HepG2 (cell line): ENCODE measurements around the gene CCNG1. TPM values are rescaled to one million over a fixed set of nuclear protein-coding genes. Genes with fewer than 3 reads are reported as not detected.

Source experiments
- FOXA3 ChIP-seq: IDR thresholded peaks from 2 replicates; pipeline ENCODE4 v1.6.1; 2016; ENCODE audit warnings: missing genetic modification reagents, missing compliant biosample characterization
- JARID2 ChIP-seq: sonication (generic); formaldehyde crosslinking; IDR thresholded peaks from 2 replicates; pipeline ENCODE4 v1.8.1; 2023; ENCODE audit warnings: missing genetic modification reagents, inconsistent platforms; ENCODE audit not compliant: insufficient replicate concordance
- JUND ChIP-seq: sonication (generic); formaldehyde crosslinking; IDR thresholded peaks from 2 replicates; pipeline ENCODE4 v1.8.0; 2022; ENCODE audit warnings: mild to moderate bottlenecking, missing genetic modification reagents
- KLF15 ChIP-seq: sonication (generic); formaldehyde crosslinking; IDR thresholded peaks from 2 replicates; pipeline ENCODE4 v1.8.1; 2023; ENCODE audit warnings: borderline replicate concordance, mild to moderate bottlenecking, inconsistent platforms, missing genetic modification reagents, mixed read lengths
- PHF5A ChIP-seq: IDR thresholded peaks from one replicate; pipeline ENCODE4 v1.6.1; 2018; ENCODE audit warnings: low read depth, missing genetic modification reagents; ENCODE audit not compliant: unreplicated experiment
- ZMAT3 ChIP-seq: sonication (generic); formaldehyde crosslinking; conservative IDR thresholded peaks from 2 replicates; pipeline ENCODE4 v1.7.0; 2021; ENCODE audit warnings: missing genetic modification reagents
- ZNF225 ChIP-seq: sonication (generic); formaldehyde crosslinking; IDR thresholded peaks from 2 replicates; pipeline ENCODE4 v1.4.0; 2020; ENCODE audit warnings: mild to moderate bottlenecking, missing genetic modification reagents
- ZNF563 ChIP-seq: sonication (generic); formaldehyde crosslinking; IDR thresholded peaks from 2 replicates; pipeline ENCODE4 v1.8.0; 2022; ENCODE audit warnings: mild to moderate bottlenecking, moderate library complexity, missing genetic modification reagents
- ZNF619 ChIP-seq: sonication (generic); formaldehyde crosslinking; IDR thresholded peaks from 2 replicates; pipeline ENCODE4 v1.4.0; 2020; ENCODE audit warnings: mild to moderate bottlenecking, missing genetic modification reagents
- ZNF747 ChIP-seq: sonication (generic); formaldehyde crosslinking; IDR thresholded peaks from 2 replicates; pipeline ENCODE4 v1.8.1; 2023; ENCODE audit warnings: missing genetic modification reagents, mild to moderate bottlenecking, borderline replicate concordance
- polyA plus RNA-seq, 8 experiments: library from polyadenylated mRNA; depleted of rRNA in 3 of 8; stranded (reverse) in 7 of 8; unstranded in 1 of 8; fragments of >200 nt; fragmentation: Illumina TruSeq in 4 of 8; extraction: Trizol in 4 of 8; gene quantifications; 2 replicates each; pipeline versions ENCODE4 v1.2.1 to v1.2.3, GENCODE V29; 2011 to 2016; ENCODE audit warnings: low read depth in 4 of 8, missing spikeins in 1 of 8, mixed read lengths in 1 of 8; ENCODE audit not compliant: insufficient read depth in 1 of 8
- total RNA-seq, 5 experiments: library from RNA; depleted of rRNA; stranded (reverse); fragments of >200 nt; fragmentation: Illumina TruSeq; extraction: Trizol; gene quantifications; 2 replicates each; pipeline ENCODE4 v1.2.3, GENCODE V29; 2016; ENCODE audit warnings: low read depth in 1 of 5
- TF ChIP-seq, protein P1 (sequence below): IDR thresholded peaks from 2 replicates; pipeline ENCODE4 v1.6.1; 2016
- TF ChIP-seq, protein P2 (sequence below): sonication (generic); formaldehyde crosslinking; IDR thresholded peaks from 2 replicates; pipeline ENCODE4 v1.4.0; 2020; ENCODE audit warnings: missing genetic modification reagents, borderline replicate concordance
- TF ChIP-seq, protein P3 (sequence below): sonication (generic); formaldehyde crosslinking; IDR thresholded peaks from 2 replicates; pipeline ENCODE4 v1.5.0; 2020; ENCODE audit warnings: mild to moderate bottlenecking, missing genetic modification reagents, borderline replicate concordance
- TF ChIP-seq, protein P4 (sequence below): sonication (generic); formaldehyde crosslinking; IDR thresholded peaks from 2 replicates; pipeline ENCODE4 v1.5.0; 2020; ENCODE audit warnings: mild to moderate bottlenecking, missing genetic modification reagents, moderate library complexity
- TF ChIP-seq, protein P5 (sequence below): sonication (generic); formaldehyde crosslinking; IDR thresholded peaks from 2 replicates; pipeline ENCODE4 v1.5.0; 2020; ENCODE audit warnings: missing genetic modification reagents
- TF ChIP-seq, protein P6 (sequence below): sonication (generic); formaldehyde crosslinking; IDR thresholded peaks from 2 replicates; pipeline ENCODE4 v1.4.0; 2020; ENCODE audit warnings: missing genetic modification reagents, borderline replicate concordance

Gene CCNG1
- total and polyA plus RNA-seq, 2 of the 13 experiments (the other 11 are each of a cell fraction or from before 2014, with no cell fraction given) = 181 to 353 TPM

DNA sequence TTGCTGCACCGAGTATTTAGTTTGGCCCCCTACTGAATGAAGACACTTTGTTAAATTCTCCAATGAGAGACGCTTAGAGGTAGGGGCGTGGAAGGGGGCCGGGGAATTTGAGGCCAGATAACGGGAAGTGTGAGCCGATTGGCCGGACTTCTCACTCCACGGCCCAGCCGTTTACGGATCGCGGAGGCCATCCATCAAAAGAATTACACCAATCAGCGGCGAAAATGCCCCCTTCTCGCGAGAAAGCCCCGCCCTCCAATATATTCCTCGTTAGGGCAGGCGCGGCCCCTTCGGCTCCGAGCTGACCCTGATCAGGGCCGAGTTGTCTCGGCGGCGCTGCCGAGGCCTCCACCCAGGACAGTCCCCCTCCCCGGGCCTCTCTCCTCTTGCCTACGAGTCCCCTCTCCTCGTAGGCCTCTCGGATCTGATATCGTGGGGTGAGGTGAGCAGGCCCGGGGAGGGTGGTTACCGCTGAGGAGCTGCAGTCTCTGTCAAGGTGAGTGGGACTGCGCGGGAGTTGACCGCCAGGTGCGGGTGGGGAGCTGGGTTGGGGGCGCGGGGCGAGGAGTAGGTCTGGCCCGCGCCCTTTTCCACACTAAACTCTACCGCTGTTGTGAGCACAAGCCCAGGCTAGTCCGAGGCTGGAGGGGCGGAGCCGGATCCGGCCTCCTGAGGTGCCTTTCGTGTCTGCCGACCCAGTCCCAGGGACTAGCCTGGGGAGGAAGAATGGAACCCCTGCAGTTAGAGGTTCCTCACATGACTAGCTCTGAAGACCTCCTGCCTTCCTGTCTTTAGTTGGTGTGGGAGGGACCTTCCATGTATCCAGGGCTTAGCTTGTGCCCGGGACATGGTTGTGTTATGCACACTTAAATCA, at the start of gene CCNG1 (continued):
- TF ChIP-seq, protein P1, sequence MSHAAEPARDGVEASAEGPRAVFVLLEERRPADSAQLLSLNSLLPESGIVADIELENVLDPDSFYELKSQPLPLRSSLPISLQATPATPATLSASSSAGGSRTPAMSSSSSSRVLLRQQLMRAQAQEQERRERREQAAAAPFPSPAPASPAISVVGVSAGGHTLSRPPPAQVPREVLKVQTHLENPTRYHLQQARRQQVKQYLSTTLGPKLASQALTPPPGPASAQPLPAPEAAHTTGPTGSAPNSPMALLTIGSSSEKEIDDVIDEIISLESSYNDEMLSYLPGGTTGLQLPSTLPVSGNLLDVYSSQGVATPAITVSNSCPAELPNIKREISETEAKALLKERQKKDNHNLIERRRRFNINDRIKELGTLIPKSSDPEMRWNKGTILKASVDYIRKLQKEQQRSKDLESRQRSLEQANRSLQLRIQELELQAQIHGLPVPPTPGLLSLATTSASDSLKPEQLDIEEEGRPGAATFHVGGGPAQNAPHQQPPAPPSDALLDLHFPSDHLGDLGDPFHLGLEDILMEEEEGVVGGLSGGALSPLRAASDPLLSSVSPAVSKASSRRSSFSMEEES = no peak
- TF ChIP-seq, protein P2, sequence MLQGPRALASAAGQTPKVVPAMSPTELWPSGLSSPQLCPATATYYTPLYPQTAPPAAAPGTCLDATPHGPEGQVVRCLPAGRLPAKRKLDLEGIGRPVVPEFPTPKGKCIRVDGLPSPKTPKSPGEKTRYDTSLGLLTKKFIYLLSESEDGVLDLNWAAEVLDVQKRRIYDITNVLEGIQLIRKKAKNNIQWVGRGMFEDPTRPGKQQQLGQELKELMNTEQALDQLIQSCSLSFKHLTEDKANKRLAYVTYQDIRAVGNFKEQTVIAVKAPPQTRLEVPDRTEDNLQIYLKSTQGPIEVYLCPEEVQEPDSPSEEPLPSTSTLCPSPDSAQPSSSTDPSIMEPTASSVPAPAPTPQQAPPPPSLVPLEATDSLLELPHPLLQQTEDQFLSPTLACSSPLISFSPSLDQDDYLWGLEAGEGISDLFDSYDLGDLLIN (CRISPR knock-in tag) = no peak
- no peak for TF ChIP-seq PHF5A
- TF ChIP-seq, protein P3, sequence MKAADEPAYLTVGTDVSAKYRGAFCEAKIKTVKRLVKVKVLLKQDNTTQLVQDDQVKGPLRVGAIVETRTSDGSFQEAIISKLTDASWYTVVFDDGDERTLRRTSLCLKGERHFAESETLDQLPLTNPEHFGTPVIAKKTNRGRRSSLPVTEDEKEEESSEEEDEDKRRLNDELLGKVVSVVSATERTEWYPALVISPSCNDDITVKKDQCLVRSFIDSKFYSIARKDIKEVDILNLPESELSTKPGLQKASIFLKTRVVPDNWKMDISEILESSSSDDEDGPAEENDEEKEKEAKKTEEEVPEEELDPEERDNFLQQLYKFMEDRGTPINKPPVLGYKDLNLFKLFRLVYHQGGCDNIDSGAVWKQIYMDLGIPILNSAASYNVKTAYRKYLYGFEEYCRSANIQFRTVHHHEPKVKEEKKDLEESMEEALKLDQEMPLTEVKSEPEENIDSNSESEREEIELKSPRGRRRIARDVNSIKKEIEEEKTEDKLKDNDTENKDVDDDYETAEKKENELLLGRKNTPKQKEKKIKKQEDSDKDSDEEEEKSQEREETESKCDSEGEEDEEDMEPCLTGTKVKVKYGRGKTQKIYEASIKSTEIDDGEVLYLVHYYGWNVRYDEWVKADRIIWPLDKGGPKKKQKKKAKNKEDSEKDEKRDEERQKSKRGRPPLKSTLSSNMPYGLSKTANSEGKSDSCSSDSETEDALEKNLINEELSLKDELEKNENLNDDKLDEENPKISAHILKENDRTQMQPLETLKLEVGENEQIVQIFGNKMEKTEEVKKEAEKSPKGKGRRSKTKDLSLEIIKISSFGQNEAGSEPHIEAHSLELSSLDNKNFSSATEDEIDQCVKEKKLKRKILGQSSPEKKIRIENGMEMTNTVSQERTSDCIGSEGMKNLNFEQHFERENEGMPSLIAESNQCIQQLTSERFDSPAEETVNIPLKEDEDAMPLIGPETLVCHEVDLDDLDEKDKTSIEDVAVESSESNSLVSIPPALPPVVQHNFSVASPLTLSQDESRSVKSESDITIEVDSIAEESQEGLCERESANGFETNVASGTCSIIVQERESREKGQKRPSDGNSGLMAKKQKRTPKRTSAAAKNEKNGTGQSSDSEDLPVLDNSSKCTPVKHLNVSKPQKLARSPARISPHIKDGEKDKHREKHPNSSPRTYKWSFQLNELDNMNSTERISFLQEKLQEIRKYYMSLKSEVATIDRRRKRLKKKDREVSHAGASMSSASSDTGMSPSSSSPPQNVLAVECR = peak; percentile 81
- TF ChIP-seq FOXA3 (CRISPR knock-in tag) = no peak
- TF ChIP-seq ZNF225 (CRISPR knock-in tag) = no peak
- TF ChIP-seq, protein P4, sequence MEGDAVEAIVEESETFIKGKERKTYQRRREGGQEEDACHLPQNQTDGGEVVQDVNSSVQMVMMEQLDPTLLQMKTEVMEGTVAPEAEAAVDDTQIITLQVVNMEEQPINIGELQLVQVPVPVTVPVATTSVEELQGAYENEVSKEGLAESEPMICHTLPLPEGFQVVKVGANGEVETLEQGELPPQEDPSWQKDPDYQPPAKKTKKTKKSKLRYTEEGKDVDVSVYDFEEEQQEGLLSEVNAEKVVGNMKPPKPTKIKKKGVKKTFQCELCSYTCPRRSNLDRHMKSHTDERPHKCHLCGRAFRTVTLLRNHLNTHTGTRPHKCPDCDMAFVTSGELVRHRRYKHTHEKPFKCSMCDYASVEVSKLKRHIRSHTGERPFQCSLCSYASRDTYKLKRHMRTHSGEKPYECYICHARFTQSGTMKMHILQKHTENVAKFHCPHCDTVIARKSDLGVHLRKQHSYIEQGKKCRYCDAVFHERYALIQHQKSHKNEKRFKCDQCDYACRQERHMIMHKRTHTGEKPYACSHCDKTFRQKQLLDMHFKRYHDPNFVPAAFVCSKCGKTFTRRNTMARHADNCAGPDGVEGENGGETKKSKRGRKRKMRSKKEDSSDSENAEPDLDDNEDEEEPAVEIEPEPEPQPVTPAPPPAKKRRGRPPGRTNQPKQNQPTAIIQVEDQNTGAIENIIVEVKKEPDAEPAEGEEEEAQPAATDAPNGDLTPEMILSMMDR (CRISPR knock-in tag) = 0 out of 2 replicates have a peak, but pooled peaks have one; percentile 3
- TF ChIP-seq JUND (CRISPR knock-in tag) = no peak
- no peak for TF ChIP-seq ZNF747 (CRISPR knock-in tag)
- TF ChIP-seq KLF15 (CRISPR knock-in tag) = peak; percentile 82; the same call in 1 of the 2 replicates
- TF ChIP-seq JARID2 (CRISPR knock-in tag) = no peak
- TF ChIP-seq ZMAT3 (CRISPR knock-in tag) = 0 out of 2 replicates have a peak, but pooled peaks have one; percentile 65
- TF ChIP-seq, protein P5, sequence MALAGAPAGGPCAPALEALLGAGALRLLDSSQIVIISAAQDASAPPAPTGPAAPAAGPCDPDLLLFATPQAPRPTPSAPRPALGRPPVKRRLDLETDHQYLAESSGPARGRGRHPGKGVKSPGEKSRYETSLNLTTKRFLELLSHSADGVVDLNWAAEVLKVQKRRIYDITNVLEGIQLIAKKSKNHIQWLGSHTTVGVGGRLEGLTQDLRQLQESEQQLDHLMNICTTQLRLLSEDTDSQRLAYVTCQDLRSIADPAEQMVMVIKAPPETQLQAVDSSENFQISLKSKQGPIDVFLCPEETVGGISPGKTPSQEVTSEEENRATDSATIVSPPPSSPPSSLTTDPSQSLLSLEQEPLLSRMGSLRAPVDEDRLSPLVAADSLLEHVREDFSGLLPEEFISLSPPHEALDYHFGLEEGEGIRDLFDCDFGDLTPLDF (CRISPR knock-in tag) = no peak
- TF ChIP-seq ZNF619 (CRISPR knock-in tag) = 0 out of 2 replicates have a peak, but pooled peaks have one; percentile 47
- peak; percentile 74; the same call in 1 of the 2 replicates for TF ChIP-seq ZNF563 (CRISPR knock-in tag)
- TF ChIP-seq, protein P6, sequence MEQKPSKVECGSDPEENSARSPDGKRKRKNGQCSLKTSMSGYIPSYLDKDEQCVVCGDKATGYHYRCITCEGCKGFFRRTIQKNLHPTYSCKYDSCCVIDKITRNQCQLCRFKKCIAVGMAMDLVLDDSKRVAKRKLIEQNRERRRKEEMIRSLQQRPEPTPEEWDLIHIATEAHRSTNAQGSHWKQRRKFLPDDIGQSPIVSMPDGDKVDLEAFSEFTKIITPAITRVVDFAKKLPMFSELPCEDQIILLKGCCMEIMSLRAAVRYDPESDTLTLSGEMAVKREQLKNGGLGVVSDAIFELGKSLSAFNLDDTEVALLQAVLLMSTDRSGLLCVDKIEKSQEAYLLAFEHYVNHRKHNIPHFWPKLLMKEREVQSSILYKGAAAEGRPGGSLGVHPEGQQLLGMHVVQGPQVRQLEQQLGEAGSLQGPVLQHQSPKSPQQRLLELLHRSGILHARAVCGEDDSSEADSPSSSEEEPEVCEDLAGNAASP = peak; percentile 50; the same call in 1 of the 2 replicates
